HG03439 (cell line): ENCODE results near the gene MCM9.
"Not testable (repeated sequence)": the region's sequence is repeated elsewhere in the genome, so short reads cannot be mapped to it uniquely, and the experiment has no call there.

Experiments
- ATAC-seq: cut with Tn5 transposase; IDR thresholded peaks from one replicate; pipeline ENCODE4 v1.9.1; 2021; ENCODE audit warnings: mild to moderate bottlenecking, moderate library complexity; ENCODE audit not compliant: unreplicated experiment

Gene MCM9

GRCh38 chr6:118775381-118775780 lies 159.6 kb downstream of the MCM9 start:
- ATAC-seq, result no peak

GRCh38 chr6:118774581-118774980 lies 160.4 kb downstream of the MCM9 start:
- no peak for ATAC-seq

GRCh38 chr6:118772886-118773285 lies 162.1 kb downstream of the MCM9 start:
- ATAC-seq, result no peak

- no peak for ATAC-seq
These were observed 163.7 kb downstream of the MCM9 start for GRCh38 chr6:118771253-118771652.

- no peak for ATAC-seq
These were observed 164.1 kb downstream of the MCM9 start for GRCh38 chr6:118770835-118771234.

- no peak for ATAC-seq
These were observed 164.7 kb downstream of the MCM9 start for GRCh38 chr6:118770112-118770788.

GRCh38 chr6:118768904-118769325 lies 166.0 kb downstream of the MCM9 start:
- ATAC-seq, result no peak

- ATAC-seq, result no peak
These were observed 166.5 kb downstream of the MCM9 start for GRCh38 chr6:118768441-118768840.

- not testable (repeated sequence) for ATAC-seq
These were observed 169.6 kb downstream of the MCM9 start for GRCh38 chr6:118765316-118765715.

- ATAC-seq, result no peak
These were observed 170.2 kb downstream of the MCM9 start for GRCh38 chr6:118764766-118765165.
